IMR-90 (cell line): Measurements from ENCODE around the gene DACT2. TPM values are rescaled to one million over a fixed set of nuclear protein-coding genes. Genes with fewer than 3 reads are reported as not detected.

ENCODE experiments used
- ATAC-seq: fragments of 200-7000 bp; cut with Tn5 transposase; 2 replicates; pipeline ENCODE4 v1.9.1; 2020; ENCODE audit warnings: low read depth, mild to moderate bottlenecking, moderate library complexity
- BruUV-seq: library from RNA; stranded (reverse); fragments of 400-500 nt; replicated peaks from 2 replicates; lab custom pipeline; 2021; lab: Mats Ljungman, UMichigan
- CTCF ChIA-PET: fragments of 300-600 bp; formaldehyde crosslinking; extraction: SDS; loops from one replicate; lab custom pipeline; 2021; ENCODE audit warnings: antibody characterized with exemption; lab: Yijun Ruan, JAX
- POLR2A ChIA-PET: fragments of 300-600 bp; sonication (Branson Sonifier 250); formaldehyde crosslinking; loops from one replicate; lab custom pipeline; 2022; ENCODE audit warnings: antibody characterized with exemption; ENCODE audit not compliant: unreplicated experiment; lab: Charles Lee
- DNase-seq: peaks from one replicate; pipeline ENCODE4 v3.0.0; 2013
- H2AFZ ChIP-seq: replicated peaks from 2 replicates; pipeline ENCODE3; 2013; ENCODE audit warnings: low read length, mild to moderate bottlenecking; ENCODE audit not compliant: poor library complexity
- H2AK5ac ChIP-seq: 2 replicates; pipeline ENCODE4 v1.6.1; 2013; ENCODE audit warnings: low read depth, low read length, inconsistent platforms
- H2AK9ac ChIP-seq: replicated peaks from 2 replicates; pipeline ENCODE3; 2013; ENCODE audit warnings: mild to moderate bottlenecking, low read depth, low read length, moderate library complexity; ENCODE audit not compliant: poor library complexity
- H2BK120ac ChIP-seq: 2 replicates; pipeline ENCODE4 v1.6.1; 2013; ENCODE audit warnings: low read depth, low read length, inconsistent platforms
- H2BK15ac ChIP-seq: 3 replicates; pipeline ENCODE4 v1.6.1; 2013; ENCODE audit warnings: low read depth, low read length, inconsistent platforms
- H2BK20ac ChIP-seq: 2 replicates; pipeline ENCODE4 v1.6.1; 2013; ENCODE audit warnings: low read depth, mild to moderate bottlenecking, inconsistent platforms, low read length, moderate library complexity
- H2BK5ac ChIP-seq: 2 replicates; pipeline ENCODE4 v1.6.1; 2013; ENCODE audit warnings: mild to moderate bottlenecking, low read depth, low read length, inconsistent platforms; ENCODE audit not compliant: poor library complexity, severe bottlenecking
- H3K14ac ChIP-seq: replicated peaks from 2 replicates; pipeline ENCODE4 v1.6.1; 2013; ENCODE audit warnings: low read depth, low read length, inconsistent platforms
- H3K18ac ChIP-seq: 2 replicates; pipeline ENCODE4 v1.6.1; 2013; ENCODE audit warnings: low read depth, low read length, control low read depth
- H3K23ac ChIP-seq: 2 replicates; pipeline ENCODE4 v1.6.1; 2013; ENCODE audit warnings: low read depth, low read length, inconsistent platforms
- H3K27ac ChIP-seq: 2 replicates; pipeline ENCODE4 v1.5.1; 2013; ENCODE audit warnings: mild to moderate bottlenecking, control low read depth, low read length; ENCODE audit not compliant: insufficient read depth
- H3K27me3 ChIP-seq: 2 replicates; pipeline ENCODE4 v1.6.1; 2013; ENCODE audit warnings: low read length; ENCODE audit not compliant: control insufficient read depth, insufficient read depth
- H3K36me3 ChIP-seq: 2 replicates; pipeline ENCODE4 v1.6.1; 2013; ENCODE audit warnings: low read length, mixed read lengths; ENCODE audit not compliant: control insufficient read depth, insufficient read depth
- H3K4ac ChIP-seq: 2 replicates; pipeline ENCODE4 v1.6.1; 2013; ENCODE audit warnings: low read depth, low read length, inconsistent platforms
- H3K4me1 ChIP-seq: 2 replicates; pipeline ENCODE4 v1.6.1; 2013; ENCODE audit warnings: low read length, mixed read lengths; ENCODE audit not compliant: control insufficient read depth, insufficient read depth
- H3K4me2 ChIP-seq: 2 replicates; pipeline ENCODE4 v1.6.1; 2013; ENCODE audit warnings: low read depth, mild to moderate bottlenecking, control low read depth, low read length, moderate library complexity
- H3K4me3 ChIP-seq: 2 replicates; pipeline ENCODE4 v1.5.1; 2013; ENCODE audit warnings: low read depth, mild to moderate bottlenecking, control low read depth, low read length, moderate library complexity; ENCODE audit not compliant: insufficient read depth
- H3K56ac ChIP-seq: 2 replicates; pipeline ENCODE4 v1.6.1; 2013; ENCODE audit warnings: low read length, inconsistent platforms; ENCODE audit not compliant: insufficient read depth; ENCODE audit errors: extremely low read depth
- H3K79me1 ChIP-seq, 2 experiments: 2 replicates each; pipeline ENCODE4 v1.6.1; 2013; ENCODE audit warnings: low read length in 2 of 2, inconsistent platforms in 1 of 2, low read depth in 1 of 2
- H3K9ac ChIP-seq: 2 replicates; pipeline ENCODE4 v1.6.1; 2013; ENCODE audit warnings: low read depth, low read length, control low read depth
- H3K9me1 ChIP-seq: 2 replicates; pipeline ENCODE4 v1.6.1; 2013; ENCODE audit warnings: low read length, inconsistent platforms; ENCODE audit not compliant: insufficient read depth
- H3K9me3 ChIP-seq: 2 replicates; pipeline ENCODE4 v1.6.1; 2013; ENCODE audit warnings: low read length; ENCODE audit not compliant: control insufficient read depth, insufficient read depth
- H4K20me1 ChIP-seq: 2 replicates; pipeline ENCODE4 v1.6.1; 2013; ENCODE audit warnings: low read length, inconsistent platforms; ENCODE audit not compliant: insufficient read depth
- H4K5ac ChIP-seq: 2 replicates; pipeline ENCODE4 v1.6.1; 2013; ENCODE audit warnings: mild to moderate bottlenecking, low read depth, low read length, control low read depth
- H4K8ac ChIP-seq, 2 experiments: 2 replicates each; pipeline ENCODE4 v1.6.1; 2013; ENCODE audit warnings: low read depth in 2 of 2, low read length in 2 of 2, control low read depth in 1 of 2, inconsistent platforms in 1 of 2
- H4K91ac ChIP-seq: 2 replicates; pipeline ENCODE4 v1.6.1; 2013; ENCODE audit warnings: low read depth, low read length, inconsistent platforms; ENCODE audit not compliant: insufficient read depth
- CTCF ChIP-seq: conservative IDR thresholded peaks from 2 replicates; pipeline ENCODE4 v1.5.1; 2012; ENCODE audit warnings: mild to moderate bottlenecking, low read depth, low read length, improper control_type of control experiment
- FOS ChIP-seq: fragments of 150-350 bp; IDR thresholded peaks from 2 replicates; pipeline ENCODE4 v1.6.1; 2016; ENCODE audit warnings: low read depth, low read length
- MAFK ChIP-seq: IDR thresholded peaks from 2 replicates; pipeline ENCODE4 v1.6.1; 2012; ENCODE audit warnings: low read depth, low read length, improper control_type of control experiment
- MXI1 ChIP-seq: IDR thresholded peaks from 2 replicates; pipeline ENCODE4 v1.6.1; 2012; ENCODE audit warnings: low read depth, mild to moderate bottlenecking, low read length, moderate library complexity, borderline replicate concordance
- NFE2L2 ChIP-seq: fragments of 150-350 bp; IDR thresholded peaks from 2 replicates; pipeline ENCODE4 v1.6.1; 2016; ENCODE audit warnings: low read depth, mild to moderate bottlenecking, low read length
- POLR2A ChIP-seq: IDR thresholded peaks from 2 replicates; pipeline ENCODE4 v1.6.1; 2012; ENCODE audit warnings: mild to moderate bottlenecking, low read depth, low read length
- RAD21 ChIP-seq: IDR thresholded peaks from 2 replicates; pipeline ENCODE4 v1.6.1; 2012; ENCODE audit warnings: low read length, improper control_type of control experiment
- RFX5 ChIP-seq: IDR thresholded peaks from 2 replicates; pipeline ENCODE4 v1.8.0; 2012; ENCODE audit warnings: low read depth, mild to moderate bottlenecking, low read length, moderate library complexity
- SMC3 ChIP-seq: fragments of 150-350 bp; IDR thresholded peaks from 2 replicates; pipeline ENCODE4 v1.6.1; 2016; ENCODE audit warnings: low read depth, mild to moderate bottlenecking, antibody characterized with exemption, low read length, moderate library complexity
- USF2 ChIP-seq: fragments of 150-350 bp; IDR thresholded peaks from 2 replicates; pipeline ENCODE4 v1.6.1; 2017; ENCODE audit warnings: mild to moderate bottlenecking, antibody characterized with exemption, low read length, low read depth
- WGBS, 2 experiments: methylation state at CpG; one replicate each; pipeline versions ENCODE4 v1.1.5 to v1.1.7; 2013; ENCODE audit warnings: missing lambda C conversion rate in 2 of 2; ENCODE audit not compliant: insufficient read length in 1 of 2; ENCODE audit errors: extremely low coverage in 2 of 2; 5-methylcytosine and 5-hydroxymethylcytosine counted together
- dilution Hi-C: fragments of 300-500 bp; cut with HindIII; formaldehyde crosslinking; loops from one replicate; pipeline ENCODE4 v1.14.3; 2018; ENCODE audit warnings: low sequenced_read_pairs; ENCODE audit not compliant: unreplicated experiment
- in situ Hi-C: fragments of 300-500 bp; cut with MboI; formaldehyde crosslinking; loops from 3 replicates; pipeline ENCODE4 v1.14.3; 2019; ENCODE audit warnings: low sequenced_read_pairs, inconsistent platforms, mixed read lengths
- intact Hi-C: fragments of 100-400 bp; cut with micrococcal nuclease; formaldehyde crosslinking; loops from 2 replicates; pipeline ENCODE4 v1.10.0; 2022
- polyA plus RNA-seq, 3 experiments: library from polyadenylated mRNA; depleted of rRNA; stranded (reverse); fragments of >200 nt; gene quantifications; 2 replicates each; pipeline ENCODE4 v1.2.3, GENCODE V29; 2012; ENCODE audit warnings: low replicate concordance in 1 of 3
- total RNA-seq: library from RNA; depleted of rRNA; stranded (reverse); fragments of >200 nt; gene quantifications from 2 replicates; pipeline ENCODE4 v1.2.3, GENCODE V29; 2012

DACT2 gene
- total and polyA plus RNA-seq, 2 of the 4 experiments (the other 2 are of a cell fraction) = not detected

GRCh38 chr6:168338777-168339176 is 19.2 kb upstream of the DACT2 start:
- no CpG with 5 or more reads among the region's 7 CpGs for WGBS, 2 experiments
- ChIA-PET CTCF (no interaction called here), POLR2A (no interaction called here)
- no peak overlapping the region for H2AFZ ChIP-seq
- no peak overlapping the region for H4K5ac ChIP-seq
- H3K4me1 ChIP-seq = no peaks in the 10 kb centered on the region
- no peak overlapping the region for H3K9ac ChIP-seq
- H3K4me3 ChIP-seq = no peak overlapping the region
- no peak for TF ChIP-seq RFX5
- no peak for TF ChIP-seq SMC3
- no peak for TF ChIP-seq POLR2A
- no peak for TF ChIP-seq CTCF
- no peak for TF ChIP-seq NFE2L2
- no peak for TF ChIP-seq MXI1
- TF ChIP-seq FOS = no peak
- TF ChIP-seq MAFK = no peak
- TF ChIP-seq RAD21 = no peak
- TF ChIP-seq USF2 = no peak
- no peak overlapping the region for H3K4me2 ChIP-seq
- intact Hi-C loops = no loop called here
- no peak overlapping the region for H3K23ac ChIP-seq
- no peak overlapping the region for H4K91ac ChIP-seq
- H3K18ac ChIP-seq = no peak overlapping the region
- no peak overlapping the region for H3K27ac ChIP-seq
- H3K36me3 ChIP-seq = no peaks in the 10 kb centered on the region
- no peak overlapping the region for H2BK5ac ChIP-seq
- H2AK9ac ChIP-seq = no peak overlapping the region
- no peaks in the 10 kb centered on the region for H4K20me1 ChIP-seq
- H2BK15ac ChIP-seq = no peak overlapping the region
- H3K4ac ChIP-seq = no peak overlapping the region
- H3K79me1 ChIP-seq = no peaks in the 10 kb centered on the region
- no peak overlapping the region for H4K8ac ChIP-seq
- no peaks in the 10 kb centered on the region for H3K9me1 ChIP-seq
- H3K9me3 ChIP-seq = peaks cover 37% of the 10 kb centered on the region
- BruUV-seq = no TSS peak
- no peak overlapping the region for H2BK20ac ChIP-seq
- no peak overlapping the region for H2AK5ac ChIP-seq
- dilution Hi-C loops = no loop called here
- no peak overlapping the region for H3K14ac ChIP-seq
- ATAC-seq = no peak
- no peaks in the 10 kb centered on the region for H3K27me3 ChIP-seq
- in situ Hi-C loops = no loop called here
- H3K56ac ChIP-seq = no peak overlapping the region
- DNase-seq = no peak
- H2BK120ac ChIP-seq = no peak overlapping the region
